Hematopoietic multipotent progenitor cell treated with erythropoietin and hydrocortisone succinate and interleukin-3 and kit ligand, for 8 days (in vitro differentiated cells): ENCODE results near the gene GNPTG.

ENCODE experiments used
- DNase-seq: peaks from one replicate; pipeline ENCODE4 v3.0.0-alpha.2; 2015

The GNPTG gene

DNA sequence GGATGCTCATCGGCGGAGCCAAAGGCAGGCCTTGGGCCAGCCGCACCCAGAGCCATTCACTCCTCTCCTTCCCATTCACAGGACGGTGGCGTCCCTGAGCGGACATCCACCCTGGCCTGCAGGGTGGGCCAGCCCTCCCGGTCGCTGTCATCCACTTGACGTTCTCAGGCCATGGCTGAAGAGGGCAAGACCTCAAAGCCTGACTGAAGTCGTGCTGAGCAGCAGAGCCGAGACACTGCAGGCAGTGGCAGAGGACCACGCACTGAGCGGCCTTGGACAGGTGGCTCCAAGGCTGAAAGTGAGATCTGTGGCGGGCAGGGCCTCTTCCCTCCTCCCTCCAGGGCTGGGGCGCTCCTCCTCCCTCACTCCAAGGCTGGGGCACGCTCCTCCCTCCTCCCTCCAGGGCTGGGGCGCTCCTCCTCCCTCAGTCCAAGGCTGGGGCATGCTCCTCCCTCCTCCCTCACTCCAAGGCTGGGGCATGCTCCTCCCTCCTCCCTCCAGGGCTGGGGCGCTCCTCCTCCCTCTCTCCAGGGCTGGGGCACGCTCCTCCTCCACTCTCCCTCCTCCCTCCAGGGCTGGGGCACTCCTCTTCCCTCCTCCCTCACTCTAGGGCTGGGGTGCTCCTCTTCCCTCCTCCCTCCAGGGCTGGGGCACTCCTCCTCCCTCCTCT is 24.1 kb downstream of the GNPTG start:
- DNase-seq = peak; percentile 42

GRCh38 chr16:1377406-1378010 is 25.8 kb downstream of the GNPTG start:
- DNase-seq = no peak

- DNase-seq = no peak
Observed at GRCh38 chr16:1378087-1378803, 26.5 kb downstream of the GNPTG start.

DNA sequence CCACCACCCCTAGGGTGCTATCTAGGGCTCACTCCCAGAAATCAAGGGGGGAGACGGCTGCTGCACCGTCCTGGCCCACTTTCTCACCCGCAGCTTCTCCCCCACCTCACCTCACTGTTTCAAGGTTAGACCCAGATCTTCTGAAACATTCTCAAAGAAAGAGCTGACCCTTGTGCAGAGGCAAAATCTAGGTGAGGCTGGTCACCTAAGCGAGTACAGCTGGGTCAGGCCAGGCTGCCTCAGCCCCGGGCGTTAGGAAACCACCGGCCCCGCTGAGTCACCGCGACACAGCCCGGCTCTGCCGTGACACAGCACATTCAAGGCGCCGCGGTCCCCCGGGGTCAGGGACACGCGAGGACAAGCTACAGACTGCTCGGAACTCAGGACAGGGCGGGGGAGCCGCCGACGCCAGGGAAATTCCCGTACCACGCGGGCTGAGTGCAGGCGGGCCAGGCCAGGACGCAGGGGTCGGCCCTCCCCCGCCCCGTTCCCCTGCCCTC is 27.1 kb downstream of the GNPTG start:
- DNase-seq = peak; percentile 73

DNA sequence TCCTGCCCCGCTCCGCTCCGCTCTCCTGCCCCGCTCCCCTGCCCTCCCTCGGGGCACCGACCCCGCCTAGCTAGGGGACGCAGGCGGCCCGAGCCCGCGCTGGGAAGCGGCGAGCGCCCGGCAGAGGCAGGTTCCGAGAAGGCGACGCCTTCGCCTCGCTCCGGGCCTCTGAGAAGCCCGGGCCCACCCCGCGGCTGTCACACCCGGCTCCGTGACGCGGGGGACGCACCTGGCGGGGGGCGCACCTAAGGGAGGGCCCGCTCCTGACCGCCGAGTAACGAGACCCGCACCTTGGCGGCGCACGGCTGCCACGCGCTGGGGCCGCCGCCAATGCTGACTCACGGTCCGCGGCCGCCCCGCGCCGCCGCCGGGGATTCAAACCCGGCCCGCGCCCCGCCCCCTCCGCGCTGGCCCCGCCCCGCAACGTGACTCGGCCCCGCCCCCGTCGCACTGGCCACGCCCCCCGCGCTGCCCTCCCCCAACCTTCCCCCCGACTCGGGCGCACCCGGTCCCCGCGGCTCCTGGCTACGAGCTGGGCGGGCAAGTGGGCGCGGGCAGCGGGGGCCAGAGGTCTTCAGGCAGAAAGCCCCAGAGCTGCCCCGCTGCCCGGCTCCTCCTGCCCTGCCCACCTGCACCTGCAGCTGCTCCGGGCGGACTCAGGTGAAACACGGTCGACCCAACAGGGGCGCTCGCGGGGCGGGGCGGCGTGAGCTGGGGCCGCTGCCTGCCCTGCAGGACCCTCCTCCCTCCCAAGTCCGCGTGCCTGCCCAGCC is 27.8 kb downstream of the GNPTG start:
- peak; percentile 67 for DNase-seq

DNA sequence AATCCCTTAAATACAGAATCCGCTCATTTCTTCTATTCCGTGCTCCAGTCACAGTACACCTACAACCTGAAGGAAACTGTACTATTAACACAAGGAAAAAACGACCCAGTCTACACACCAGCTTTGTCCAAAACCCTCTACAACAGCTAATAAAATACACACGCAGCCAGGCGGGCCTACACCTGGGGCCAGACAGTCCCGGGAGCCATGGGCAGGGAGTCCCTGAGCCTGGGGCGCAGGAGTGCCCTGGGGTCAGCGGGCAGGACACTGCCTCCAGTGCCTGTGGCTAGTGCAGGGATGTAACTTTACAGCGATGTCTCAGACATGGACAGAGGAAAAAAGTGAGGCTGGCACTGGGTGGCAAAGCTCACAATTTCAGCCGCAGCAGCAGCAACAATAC is 28.5 kb downstream of the GNPTG start:
- no peak for DNase-seq

DNA sequence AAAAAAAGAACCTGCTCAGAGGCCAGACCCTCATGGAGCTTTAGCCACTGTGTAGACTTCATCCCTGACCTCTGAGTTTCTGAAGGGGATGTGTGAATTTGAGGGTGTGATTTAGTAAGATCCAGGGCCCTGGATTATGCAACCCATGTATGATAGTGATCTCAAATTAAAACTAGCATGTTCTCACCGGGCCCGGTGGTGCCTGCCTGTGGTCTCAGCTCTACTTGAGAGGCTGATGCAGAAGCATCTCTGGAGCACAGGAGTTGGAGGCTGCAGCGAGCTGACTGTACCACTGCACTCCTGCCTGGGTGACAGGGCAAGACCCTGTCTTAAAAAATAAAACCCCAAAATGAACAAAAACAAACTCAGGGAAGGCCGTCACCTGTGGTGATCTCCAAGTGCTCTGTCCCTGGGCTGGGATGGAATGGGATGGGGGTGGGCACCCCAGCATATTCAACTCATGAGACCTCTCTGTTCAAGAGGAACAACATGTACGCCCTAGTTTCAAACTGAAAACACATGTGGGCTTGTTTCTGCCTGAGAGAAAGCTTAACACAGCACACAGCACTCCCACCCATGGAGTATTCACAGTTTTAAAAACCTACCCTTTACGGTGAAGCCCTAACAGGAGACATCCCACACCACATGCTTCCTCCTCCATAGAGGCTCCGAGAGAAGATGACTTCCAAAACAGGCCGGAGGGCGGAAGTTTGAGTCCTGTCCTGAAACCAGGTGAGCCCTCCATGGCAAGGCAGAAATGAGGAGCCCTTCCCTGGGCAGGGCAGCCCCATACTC is 30.1 kb downstream of the GNPTG start:
- DNase-seq = no peak

- no peak for DNase-seq
Observed at GRCh38 chr16:1383556-1383955, 31.8 kb downstream of the GNPTG start.

- DNase-seq = no peak
Observed at GRCh38 chr16:1385232-1385631, 33.5 kb downstream of the GNPTG start.

- no peak for DNase-seq
Observed at GRCh38 chr16:1387331-1387730, 35.6 kb downstream of the GNPTG start.

DNA sequence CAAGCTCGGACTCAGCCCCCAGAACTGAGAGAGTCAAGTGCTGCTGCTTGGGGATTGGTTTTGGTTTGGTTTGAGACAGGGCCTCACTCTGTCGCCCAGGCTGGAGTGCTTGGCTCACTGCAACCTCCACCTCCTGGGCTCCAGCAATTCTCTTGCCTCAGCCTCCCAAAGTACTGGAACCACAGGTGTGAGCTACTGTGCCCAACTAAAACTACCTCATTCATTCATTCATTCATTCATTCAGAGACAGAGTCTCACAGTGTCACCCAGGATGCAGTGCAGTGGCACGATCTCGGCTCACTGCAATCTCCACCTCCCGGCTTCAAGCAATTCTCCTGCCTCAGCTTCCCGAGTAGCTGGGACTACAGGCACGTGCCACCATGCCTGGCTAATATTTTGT is 38.0 kb downstream of the GNPTG start:
- no peak for DNase-seq

- DNase-seq = no peak
Observed at GRCh38 chr16:1390239-1390779, 38.6 kb downstream of the GNPTG start.

DNA sequence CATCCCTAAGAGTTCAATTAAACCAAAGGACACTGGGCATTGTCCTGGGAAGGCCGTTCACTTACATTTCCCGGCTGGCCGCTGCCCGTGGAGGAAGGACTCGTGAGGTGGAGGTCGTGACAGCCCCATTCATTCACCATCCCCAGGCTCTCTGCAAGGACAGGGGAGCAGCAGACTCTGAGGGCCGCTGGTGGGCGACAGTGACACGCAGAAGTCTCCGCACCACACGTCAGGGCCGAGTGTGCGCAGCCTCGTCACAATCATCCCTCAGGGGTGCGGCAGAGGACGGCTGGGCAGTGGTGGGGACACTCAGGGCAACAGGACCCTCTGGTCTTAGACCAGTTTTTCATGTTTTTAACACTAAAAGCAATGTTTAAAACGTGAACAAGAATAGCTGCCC is 41.1 kb downstream of the GNPTG start:
- DNase-seq = no peak

- DNase-seq = no peak
Observed at GRCh38 chr16:1393613-1394176, 42.0 kb downstream of the GNPTG start.

DNA sequence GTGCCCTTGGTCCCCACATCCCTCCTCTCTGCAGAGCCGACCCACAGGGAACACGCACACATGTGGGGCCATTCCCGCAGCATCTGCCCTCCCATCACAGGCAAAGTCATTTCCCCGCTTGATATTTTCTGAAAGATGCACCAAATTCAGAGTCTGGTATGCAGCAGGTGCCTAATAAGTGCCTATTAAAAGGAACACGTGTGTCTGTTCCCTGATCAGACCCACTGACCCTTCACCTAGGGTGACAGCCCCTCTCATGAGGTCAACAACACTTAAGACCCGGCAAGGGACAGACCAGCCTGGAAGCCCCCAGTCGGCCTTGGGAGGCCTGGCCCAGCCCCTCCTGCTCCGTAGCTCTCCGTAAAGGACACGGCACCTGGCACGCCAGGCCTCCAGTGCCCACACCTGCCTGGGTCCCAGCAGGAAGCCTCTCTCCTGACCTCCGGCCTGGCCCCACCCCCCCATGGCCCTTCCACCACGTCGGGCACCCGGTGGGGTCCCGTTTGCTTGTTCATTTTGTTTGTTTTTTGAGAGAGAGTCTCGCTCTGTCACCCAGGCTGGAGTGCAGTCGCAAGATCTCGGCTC is 42.7 kb downstream of the GNPTG start:
- no peak for DNase-seq

DNA sequence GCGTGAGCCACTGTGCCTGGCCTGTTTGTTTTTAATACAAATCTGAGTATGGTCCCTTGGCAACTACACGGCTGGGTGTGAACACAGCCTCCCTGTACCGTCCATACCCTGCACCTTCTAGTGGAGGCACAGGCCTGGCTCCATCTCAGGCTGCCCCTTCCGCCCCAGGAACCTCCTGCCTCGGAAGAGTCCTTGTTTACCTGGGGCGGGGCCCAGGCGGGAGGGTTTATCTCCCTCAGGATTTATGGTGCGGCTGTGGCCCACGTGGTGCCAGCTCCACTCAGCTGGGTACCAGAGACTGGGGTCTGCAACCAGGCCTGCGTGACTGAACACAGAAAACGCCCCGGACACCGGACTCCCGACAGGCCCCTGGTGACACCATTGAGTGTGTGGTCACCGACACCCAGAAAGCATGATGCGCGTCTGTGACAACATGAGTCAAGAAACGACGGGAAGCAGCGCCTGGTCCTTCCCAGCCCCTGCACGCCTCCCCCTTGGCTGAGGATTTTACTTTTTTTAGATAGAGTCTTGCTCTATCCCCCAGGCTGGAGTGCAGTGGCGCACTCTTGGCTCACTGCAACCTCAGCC is 43.8 kb downstream of the GNPTG start:
- no peak for DNase-seq

GRCh38 chr16:1397779-1398178 is 46.0 kb downstream of the GNPTG start:
- no peak for DNase-seq

DNA sequence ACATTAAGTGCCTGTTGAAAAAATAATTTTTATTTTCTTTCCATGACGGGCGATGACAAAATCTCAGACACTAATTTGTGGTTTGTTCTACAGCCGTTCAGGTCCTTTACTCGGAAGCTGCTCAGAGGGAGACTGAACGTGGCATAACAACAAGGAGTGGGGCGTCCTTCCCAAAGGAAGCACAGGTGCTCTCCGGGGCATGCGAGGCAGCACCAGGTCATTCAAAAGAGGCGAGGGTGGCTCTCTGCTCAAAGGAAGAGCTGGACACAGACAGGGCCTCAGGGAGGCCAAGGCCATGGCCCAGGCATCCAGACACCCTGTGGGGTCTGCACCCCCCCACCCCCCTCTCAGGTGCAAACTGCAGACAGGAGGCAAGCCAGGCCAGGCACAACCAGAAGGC is 46.6 kb downstream of the GNPTG start:
- no peak for DNase-seq

DNA sequence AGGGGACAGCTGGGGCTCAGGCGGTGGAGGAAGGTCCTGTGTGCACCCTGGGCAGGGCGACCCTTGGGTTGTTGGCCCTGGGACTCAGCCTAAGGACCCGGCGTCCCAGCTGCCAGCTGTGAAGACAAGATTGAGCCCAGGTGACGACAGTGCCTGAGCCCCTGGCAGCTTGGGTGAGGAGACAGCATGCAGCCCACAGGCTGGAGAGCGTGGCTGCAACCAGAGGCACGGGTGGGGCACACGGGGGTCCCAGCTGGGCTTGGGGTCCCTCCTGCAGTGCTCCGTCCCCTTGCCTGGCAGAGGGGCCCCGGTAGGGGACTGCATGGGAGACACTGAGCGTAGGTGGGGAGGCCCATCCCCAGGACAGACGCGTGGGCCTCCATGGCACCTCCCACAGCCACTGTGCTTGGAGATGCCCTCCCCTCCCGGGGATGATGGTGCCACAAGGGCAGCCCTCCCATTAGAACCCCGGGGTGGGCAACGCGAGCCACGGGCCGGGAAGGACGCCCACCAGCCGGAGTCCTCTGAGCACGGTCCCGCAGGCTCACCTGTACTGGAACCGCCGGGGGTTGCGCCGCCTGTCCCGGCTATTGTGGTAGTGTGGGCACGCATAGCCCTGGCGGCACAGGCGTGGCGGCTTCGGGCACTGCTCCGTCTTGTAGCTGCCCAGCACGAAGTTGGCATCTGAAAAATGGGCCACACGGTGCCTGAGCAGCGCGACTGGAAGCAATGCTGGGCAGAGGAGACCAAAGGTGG is 47.3 kb downstream of the GNPTG start:
- no peak for DNase-seq

GRCh38 chr16:1401061-1401757 is 49.5 kb downstream of the GNPTG start:
- no peak for DNase-seq
